C1 segment of cervical spinal cord (tissue), 14 donors: ENCODE data around the gene TENM3.
"Not testable (repeated sequence)": the region's sequence is repeated elsewhere in the genome, so short reads cannot be mapped to it uniquely, and the experiment has no call there.

Source experiments
- DNase-seq, 14 donors: peaks; one replicate each; lab custom pipeline; 2025; lab: John Stamatoyannopoulos, UW

Gene TENM3

GRCh38 chr4:182243204-182243603 lies at the start of gene TENM3:
TENM3 (plus strand) TSS chr4:182243402; CDS start chr4:182324021, 80,619 bp downstream.
- not testable (repeated sequence) for DNase-seq

GRCh38 chr4:182194091-182194824 lies 48.9 kb upstream of the TENM3 start:
- DNase-seq = no peak

GRCh38 chr4:182197611-182198010 lies 45.6 kb upstream of the TENM3 start:
- no peak for DNase-seq

DNA sequence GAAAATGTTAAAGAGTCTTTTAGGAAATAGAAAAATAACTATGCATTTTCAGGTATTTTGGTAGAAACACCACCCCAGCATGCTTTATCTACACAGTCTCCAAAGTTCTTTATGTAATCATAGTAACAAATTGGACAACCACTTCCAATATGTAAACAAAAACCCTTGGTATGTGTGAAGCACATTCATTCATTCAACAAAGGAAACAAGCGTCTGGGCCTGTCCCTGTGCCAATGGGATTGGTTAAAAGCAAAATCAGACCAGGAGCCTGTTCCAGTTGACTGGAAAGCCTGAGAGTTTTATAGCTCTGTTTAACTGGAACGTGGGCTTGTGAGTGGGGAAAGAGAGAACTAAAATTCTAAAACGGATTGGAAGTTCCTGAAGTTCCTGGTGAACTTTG lies 41.3 kb upstream of the TENM3 start:
- no peak for DNase-seq

GRCh38 chr4:182202650-182203049 lies 40.6 kb upstream of the TENM3 start:
- no peak for DNase-seq

GRCh38 chr4:182203872-182204411 lies 39.3 kb upstream of the TENM3 start:
- DNase-seq = no peak

DNA sequence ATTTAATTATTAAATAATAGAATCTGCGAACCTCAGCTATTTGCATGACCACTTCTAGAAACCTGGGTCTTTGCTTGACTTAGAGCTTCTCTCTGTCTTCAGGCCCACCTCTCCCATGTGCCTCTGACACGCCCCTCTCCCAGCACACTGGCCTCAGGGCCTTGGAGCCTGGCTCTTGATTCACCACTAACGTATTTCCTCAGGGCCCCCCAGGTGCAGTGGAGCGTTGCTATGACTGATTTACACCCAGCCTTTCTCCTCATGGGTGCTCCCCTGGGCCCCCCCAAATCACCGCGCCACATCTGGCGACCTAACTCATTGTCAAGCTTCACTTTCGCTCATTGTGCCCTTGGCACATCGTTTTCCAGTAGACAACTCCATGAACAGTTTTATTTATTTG lies 37.9 kb upstream of the TENM3 start:
- no peak for DNase-seq

DNA sequence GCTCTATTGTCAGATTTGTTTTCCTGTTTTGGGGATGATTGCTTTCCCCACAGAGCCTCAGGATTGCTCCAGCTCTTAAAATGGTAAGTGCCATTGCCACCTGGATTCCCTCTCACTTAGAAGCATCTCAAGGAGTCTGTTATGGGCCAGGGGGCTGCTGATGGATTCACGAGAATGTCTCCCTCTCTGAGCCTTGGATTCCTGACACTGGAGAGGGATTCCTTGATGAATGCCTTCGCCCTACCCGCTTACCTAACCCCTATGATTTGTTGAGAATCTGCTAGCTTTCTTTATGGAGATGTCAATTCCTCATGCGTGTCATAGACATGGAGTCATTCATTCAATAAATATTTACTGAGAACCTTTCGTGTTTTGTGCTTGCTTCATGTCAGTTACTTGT lies 36.9 kb upstream of the TENM3 start:
- DNase-seq = no peak

DNA sequence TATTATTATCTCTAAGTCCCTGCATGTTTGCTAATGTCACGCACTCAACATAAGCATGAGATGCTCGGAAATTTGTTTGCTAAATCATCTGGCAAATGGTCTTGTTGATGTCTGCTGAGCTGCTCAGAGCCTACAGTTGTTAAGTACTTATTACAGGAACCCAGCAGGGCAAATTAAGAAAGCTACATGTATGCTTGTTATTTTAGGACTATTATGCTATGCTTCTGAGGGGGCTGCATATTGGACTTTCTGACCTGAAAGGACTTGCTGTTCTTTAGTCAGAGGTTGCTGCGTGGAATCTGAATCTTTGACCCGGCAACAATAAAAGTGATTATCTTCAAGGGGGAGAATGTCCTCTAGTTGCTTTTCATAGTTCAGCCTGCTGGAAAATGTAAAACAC lies 36.3 kb upstream of the TENM3 start:
- no peak for DNase-seq

- DNase-seq = no peak
Measured at GRCh38 chr4:182207830-182208396, 35.3 kb upstream of the TENM3 start.

- DNase-seq = no peak
Measured at GRCh38 chr4:182208526-182209050, 34.6 kb upstream of the TENM3 start.

GRCh38 chr4:182212211-182212761 lies 30.9 kb upstream of the TENM3 start:
- DNase-seq = no peak

DNA sequence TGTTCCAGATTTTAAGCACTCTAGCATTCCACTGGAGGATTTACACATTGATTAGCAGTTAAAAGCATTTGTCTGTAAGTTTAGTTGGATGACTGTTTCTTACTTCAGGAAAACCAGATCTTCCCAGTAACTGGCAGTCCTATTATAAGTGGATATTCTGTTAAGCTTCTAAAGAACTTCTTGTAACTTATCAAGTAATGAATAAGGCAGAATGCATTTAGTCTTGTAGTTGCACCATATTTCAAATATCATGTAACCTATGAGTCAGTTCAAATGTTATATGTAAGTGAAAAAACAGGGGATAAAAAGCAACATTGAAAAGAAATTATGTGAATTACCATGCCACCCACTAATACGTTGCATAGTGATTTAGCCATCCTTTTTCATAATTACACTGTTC lies 30.2 kb upstream of the TENM3 start:
- DNase-seq = no peak

- DNase-seq = no peak
Measured at GRCh38 chr4:182215148-182215547, 28.1 kb upstream of the TENM3 start.

DNA sequence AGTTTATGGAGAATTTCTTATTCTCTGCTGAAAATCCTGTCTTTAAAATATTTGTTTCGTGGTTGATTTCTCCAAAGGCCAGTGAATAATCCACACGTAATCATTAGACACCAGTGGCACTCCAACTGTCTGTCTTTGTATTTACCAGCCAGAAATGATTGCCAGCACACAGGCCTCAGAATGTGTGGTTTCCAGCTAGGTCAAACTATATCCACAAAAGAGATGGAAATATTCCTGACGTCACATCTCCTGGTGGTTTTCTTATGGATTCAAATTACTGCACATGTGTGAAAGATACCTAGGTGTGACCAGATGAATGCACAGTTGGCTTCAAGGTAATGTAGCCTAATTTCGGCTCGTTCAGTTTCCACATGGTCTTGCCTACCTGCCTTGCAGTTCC lies 27.2 kb upstream of the TENM3 start:
- DNase-seq = no peak

GRCh38 chr4:182219411-182220056 lies 23.7 kb upstream of the TENM3 start:
- DNase-seq = no peak

DNA sequence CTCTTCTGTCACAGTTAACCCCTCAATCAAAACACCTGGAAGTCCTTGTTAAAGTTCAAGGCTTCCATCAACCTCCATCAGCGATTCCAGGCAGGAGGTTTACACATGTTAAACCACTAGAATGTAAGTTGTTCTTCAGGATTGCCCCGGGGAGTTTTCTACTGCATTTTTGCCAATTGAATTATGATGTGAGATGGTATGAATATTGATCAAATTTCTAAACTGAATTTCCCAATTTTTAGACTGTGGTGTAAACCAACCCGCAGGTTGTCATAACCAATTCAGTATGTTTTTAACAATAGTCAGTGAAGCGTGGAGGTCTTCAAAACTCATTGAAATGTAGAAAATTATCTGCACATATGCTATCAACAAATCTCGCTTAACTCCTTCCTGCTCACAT lies 21.2 kb upstream of the TENM3 start:
- DNase-seq = no peak

- no peak for DNase-seq
Measured at GRCh38 chr4:182222766-182223165, 20.4 kb upstream of the TENM3 start.

DNA sequence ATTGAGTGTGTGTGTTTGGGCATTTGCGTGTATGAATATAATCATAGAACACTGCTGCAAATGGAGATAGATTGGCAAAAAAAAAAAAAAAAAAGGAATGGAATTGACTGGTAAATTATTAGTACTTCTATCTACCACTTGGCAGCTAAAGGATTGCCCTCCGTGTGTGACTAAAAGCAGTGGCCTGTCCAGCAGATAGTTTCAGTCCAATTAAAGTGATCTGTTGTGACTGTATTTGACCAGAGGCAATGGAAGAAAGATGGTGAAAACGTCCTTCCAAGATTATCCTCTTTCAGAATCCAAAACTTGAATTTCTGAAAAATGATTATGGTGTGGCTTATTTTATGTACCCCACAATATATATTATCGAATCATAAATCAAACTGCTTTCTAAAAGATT lies 19.5 kb upstream of the TENM3 start:
- DNase-seq = no peak

GRCh38 chr4:182224192-182224850 lies 18.9 kb upstream of the TENM3 start:
- DNase-seq = no peak

GRCh38 chr4:182225257-182225852 lies 17.8 kb upstream of the TENM3 start:
- DNase-seq = no peak
